Measurements from ENCODE around the gene FAM174A.
A peak's percentile ranks its signal among the peaks of the same experiment; 100 is the strongest.
"Not testable (repeated sequence)": the region's sequence is repeated elsewhere in the genome, so short reads cannot be mapped to it uniquely, and the experiment has no call there.

FAM174A gene

GRCh38 chr5:100576217-100576751, 41.1 kb downstream of the FAM174A start:
- peak; percentile 29 for DNase-seq (ENCODE audit: low spot score)

GRCh38 chr5:100577506-100577905, 42.3 kb downstream of the FAM174A start:
- DNase-seq (ENCODE audit: low spot score) = no peak

DNA sequence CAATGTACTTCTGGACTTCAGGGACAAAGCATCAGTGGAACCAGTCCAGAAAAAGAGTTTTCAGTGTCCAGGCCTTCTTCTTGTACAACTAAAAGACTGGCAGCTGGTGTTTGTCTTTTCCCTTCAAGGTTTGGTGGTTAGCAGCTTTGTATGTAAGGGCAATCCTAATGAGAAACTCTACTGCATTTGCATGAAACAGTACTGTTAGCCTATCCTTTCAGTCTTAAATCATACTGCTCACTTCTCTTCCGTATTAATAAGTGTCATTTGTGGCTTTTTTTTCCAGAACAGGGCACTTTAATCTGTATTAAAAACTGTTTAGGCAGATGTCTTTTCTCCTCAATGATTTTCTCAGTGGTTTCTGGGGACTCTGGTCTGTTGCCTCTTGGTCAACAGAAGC, 48.9 kb downstream of the FAM174A start:
- DNase-seq (ENCODE audit: low spot score) = no peak

DNA sequence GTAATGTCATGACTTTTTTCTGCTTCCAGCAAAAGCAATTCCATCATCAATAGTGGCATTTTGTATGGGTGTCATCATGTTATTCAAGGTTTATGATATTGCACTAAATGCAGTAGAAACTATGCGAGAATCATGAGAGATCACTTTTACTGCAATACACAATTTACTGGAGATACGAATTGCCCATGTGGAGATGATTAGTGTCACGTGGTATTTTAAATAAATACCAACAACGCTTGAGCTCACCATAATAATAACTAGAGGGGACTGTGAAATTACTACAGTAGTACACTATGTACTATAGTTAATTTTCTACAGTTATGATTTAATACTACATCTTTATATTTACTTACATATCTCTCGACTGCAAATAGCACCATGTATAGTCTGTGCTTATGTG, 49.7 kb downstream of the FAM174A start:
- no peak for DNase-seq (ENCODE audit: low spot score)

- DNase-seq (ENCODE audit: low spot score) = no peak
Observed at GRCh38 chr5:100590867-100591266, 55.7 kb downstream of the FAM174A start.

- DNase-seq (ENCODE audit: low spot score) = peak; percentile 20
Observed at GRCh38 chr5:100595152-100595811, 60.1 kb downstream of the FAM174A start.

- DNase-seq (ENCODE audit: low spot score) = no peak
Observed at GRCh38 chr5:100595812-100596173, 60.6 kb downstream of the FAM174A start.

- DNase-seq (ENCODE audit: low spot score) = no peak
Observed at GRCh38 chr5:100598446-100598845, 63.3 kb downstream of the FAM174A start.

GRCh38 chr5:100600298-100600994, 65.3 kb downstream of the FAM174A start:
- no peak for DNase-seq (ENCODE audit: low spot score)

DNA sequence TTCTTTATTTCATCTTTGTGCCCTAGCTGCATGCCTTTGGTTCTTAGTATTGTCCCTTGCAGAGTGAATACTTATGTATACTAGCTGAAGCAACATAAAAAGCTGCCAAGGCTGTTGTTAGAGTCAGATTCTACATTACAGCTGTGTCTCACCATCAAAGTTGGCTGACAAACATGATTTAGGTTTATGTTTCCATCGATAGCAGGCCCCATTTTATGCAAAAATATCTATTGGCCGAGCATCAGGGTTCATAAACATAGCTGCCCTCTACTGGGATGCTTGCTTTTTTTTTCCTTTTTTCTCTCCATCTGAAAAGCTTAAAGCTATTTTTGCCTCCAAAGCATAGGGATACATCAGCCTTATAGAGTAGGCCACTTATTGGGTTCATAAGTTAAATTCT, 68.0 kb downstream of the FAM174A start:
- no peak for DNase-seq (ENCODE audit: low spot score)

DNA sequence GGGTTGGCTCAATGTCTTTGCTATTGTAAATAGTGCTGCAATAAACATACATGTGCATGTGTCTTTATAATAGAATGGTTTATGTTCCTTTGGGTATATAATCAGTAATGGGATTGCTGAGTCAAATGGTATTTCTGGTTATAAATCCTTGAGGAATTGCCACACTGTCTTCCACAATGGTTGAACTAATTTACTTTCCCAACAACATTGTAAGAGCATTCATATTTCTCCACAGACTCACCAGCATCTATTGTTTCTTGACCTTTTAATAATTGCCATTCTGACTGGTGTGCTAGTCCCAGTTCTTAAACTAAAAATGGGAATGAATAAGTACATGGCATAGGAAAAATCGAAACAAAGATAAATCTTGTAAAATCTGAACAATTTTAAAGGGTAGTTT, 68.8 kb downstream of the FAM174A start:
- not testable (repeated sequence) for DNase-seq (ENCODE audit: low spot score)

DNA sequence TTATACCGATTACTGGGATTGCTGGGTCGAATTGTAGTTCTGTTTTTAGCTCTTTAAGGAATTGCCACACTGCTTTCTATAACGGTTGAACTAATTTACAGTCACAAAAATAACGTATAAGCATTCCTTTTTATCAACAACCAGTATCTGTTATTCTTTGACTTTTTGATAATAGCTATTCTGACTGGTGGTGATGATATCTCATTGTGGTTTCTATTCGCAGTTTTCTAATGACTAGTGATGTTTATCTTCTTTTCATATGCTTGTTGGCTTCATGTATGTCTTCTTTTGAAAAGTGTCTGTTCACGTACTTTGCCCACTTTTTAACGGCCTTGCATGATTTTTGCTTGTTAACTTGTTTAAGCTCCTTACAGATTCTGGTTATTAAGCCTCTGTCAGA, 74.4 kb downstream of the FAM174A start:
- no peak for DNase-seq (ENCODE audit: low spot score)

GRCh38 chr5:100614308-100614707, 79.1 kb downstream of the FAM174A start:
- DNase-seq (ENCODE audit: low spot score) = no peak

DNA sequence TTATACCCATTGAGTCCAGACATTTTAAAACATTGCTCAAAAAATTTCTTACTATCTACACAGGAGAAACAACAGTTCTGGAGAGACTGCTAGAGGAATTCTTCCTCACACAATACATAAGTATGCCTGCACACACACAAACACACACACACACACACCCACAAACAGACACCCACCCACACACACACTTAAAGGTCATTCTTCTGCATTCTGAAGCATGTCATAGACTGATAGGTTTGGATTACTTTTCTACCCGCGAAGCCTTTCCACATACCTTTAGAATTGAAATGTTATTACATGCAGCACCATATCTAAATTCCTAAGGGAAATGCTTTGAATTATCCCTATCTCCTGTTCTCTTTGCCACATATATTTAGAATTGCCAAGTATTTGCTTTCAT, 80.2 kb downstream of the FAM174A start:
- no peak for DNase-seq (ENCODE audit: low spot score)

- DNase-seq (ENCODE audit: low spot score) = no peak
Observed at GRCh38 chr5:100616291-100616690, 81.1 kb downstream of the FAM174A start.

DNA sequence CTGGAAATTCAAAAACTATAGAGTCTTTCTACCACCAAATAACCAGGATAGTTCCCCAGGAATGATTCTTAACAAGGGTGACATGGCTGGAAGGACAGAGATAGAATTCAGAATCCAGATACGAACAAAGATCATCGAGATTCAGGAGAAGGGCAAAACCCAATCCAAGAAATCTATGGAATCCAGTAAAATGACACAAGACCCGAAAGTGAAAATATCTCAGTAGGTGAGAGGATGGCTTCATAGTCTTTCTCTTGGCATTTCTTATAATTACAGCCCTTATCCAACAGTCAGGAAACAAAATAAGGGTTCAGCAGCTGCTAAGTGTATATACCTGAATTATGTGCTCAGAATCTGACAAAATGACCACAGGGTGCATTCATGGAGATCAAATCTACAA, 81.8 kb downstream of the FAM174A start:
- DNase-seq (ENCODE audit: low spot score) = no peak

DNA sequence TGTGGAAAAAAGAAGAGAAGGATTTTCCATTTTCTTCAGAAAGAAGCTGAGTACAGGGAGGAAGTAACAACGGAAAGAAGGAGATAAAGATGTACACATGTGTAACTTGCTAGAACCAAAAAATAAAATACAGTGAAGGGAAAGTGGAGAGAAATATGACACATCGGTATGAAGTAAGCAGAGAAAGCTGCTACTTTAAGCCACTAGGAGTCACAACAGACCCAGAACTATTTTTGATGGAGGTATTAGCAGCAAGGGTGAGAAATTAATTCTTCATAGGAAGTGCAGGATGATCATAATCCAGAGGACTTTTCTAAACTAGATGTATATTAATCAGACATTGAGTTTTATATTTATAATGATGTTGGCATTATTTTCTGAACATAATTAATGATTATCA, 88.5 kb downstream of the FAM174A start:
- peak; percentile 53 for DNase-seq (ENCODE audit: low spot score)

- no peak for DNase-seq (ENCODE audit: low spot score)
Observed at GRCh38 chr5:100634937-100635534, 99.9 kb downstream of the FAM174A start.
